HG03354 (cell line): ENCODE results near the gene KRT33A.
"Not testable (repeated sequence)": the region's sequence is repeated elsewhere in the genome, so short reads cannot be mapped to it uniquely, and the experiment has no call there.

Experiments
- ATAC-seq: cut with Tn5 transposase; IDR thresholded peaks from one replicate; pipeline ENCODE4 v1.9.1; 2021; ENCODE audit warnings: mild to moderate bottlenecking; ENCODE audit not compliant: unreplicated experiment, poor library complexity, severe bottlenecking

The KRT33A gene

GRCh38 chr17:41350381-41350878 is at the start of gene KRT33A:
TSS of gene KRT33A (minus strand) at chr17:41350828. CDS start at chr17:41350767, 61 bp downstream.
- not testable (repeated sequence) for ATAC-seq

GRCh38 chr17:41396996-41397660 is 46.5 kb upstream of the KRT33A start, which contains the start of gene KRT31:
TSS of gene KRT31 (minus strand) at chr17:41397608. CDS start at chr17:41397539, 69 bp downstream.
- no peak for ATAC-seq

GRCh38 chr17:41396340-41396739 is 45.7 kb upstream of the KRT33A start:
- ATAC-seq = no peak

GRCh38 chr17:41395611-41396010 is 45.0 kb upstream of the KRT33A start:
- ATAC-seq = no peak

- ATAC-seq = not testable (repeated sequence)
These were observed 44.4 kb upstream of the KRT33A start for GRCh38 chr17:41395044-41395443.

- no peak for ATAC-seq
These were observed 43.8 kb upstream of the KRT33A start for GRCh38 chr17:41394254-41394996.

GRCh38 chr17:41393826-41394225 is 43.2 kb upstream of the KRT33A start:
- ATAC-seq = no peak

GRCh38 chr17:41393294-41393693 is 42.7 kb upstream of the KRT33A start:
- no peak for ATAC-seq

GRCh38 chr17:41392278-41392677 is 41.6 kb upstream of the KRT33A start:
- ATAC-seq = no peak

GRCh38 chr17:41391535-41391934 is 40.9 kb upstream of the KRT33A start:
- ATAC-seq = no peak

- ATAC-seq = no peak
These were observed 39.8 kb upstream of the KRT33A start for GRCh38 chr17:41390411-41390938.

- no peak for ATAC-seq
These were observed 37.0 kb upstream of the KRT33A start for GRCh38 chr17:41387670-41388069.

- ATAC-seq = no peak
These were observed 35.6 kb upstream of the KRT33A start for GRCh38 chr17:41386227-41386626.

- ATAC-seq = no peak
These were observed 33.1 kb upstream of the KRT33A start for GRCh38 chr17:41383690-41384089.

GRCh38 chr17:41382394-41382793 is 31.8 kb upstream of the KRT33A start:
- ATAC-seq = no peak

GRCh38 chr17:41381943-41382342 is 31.3 kb upstream of the KRT33A start, which contains the start of gene KRT34:
TSS of gene KRT34 (minus strand) at chr17:41382306. CDS start at chr17:41382246, 60 bp downstream.
- not testable (repeated sequence) for ATAC-seq

GRCh38 chr17:41380091-41380490 is 29.5 kb upstream of the KRT33A start:
- not testable (repeated sequence) for ATAC-seq

GRCh38 chr17:41377546-41377945 is 26.9 kb upstream of the KRT33A start:
- ATAC-seq = no peak

- no peak for ATAC-seq
These were observed 19.1 kb upstream of the KRT33A start, which contains the start of gene KRT33B for GRCh38 chr17:41369713-41370112. TSS of gene KRT33B (minus strand) at chr17:41369813. CDS start at chr17:41369750, 63 bp downstream.

- no peak for ATAC-seq
These were observed 18.4 kb upstream of the KRT33A start for GRCh38 chr17:41369023-41369422.
